GM12872 (cell line): Measurements from ENCODE around the gene PRDX1.

Source experiments
- CTCF ChIP-seq: IDR thresholded peaks from 3 replicates; pipeline ENCODE4 v1.5.1; 2011; ENCODE audit warnings: low read depth, mild to moderate bottlenecking, low read length, moderate library complexity; ENCODE audit not compliant: insufficient read depth

Gene PRDX1

GRCh38 chr1:45477646-45478045, 44.0 kb downstream of the PRDX1 start:
- no peak for TF ChIP-seq CTCF

GRCh38 chr1:45473302-45473701, 48.4 kb downstream of the PRDX1 start:
- no peak for TF ChIP-seq CTCF

GRCh38 chr1:45470306-45470798, 51.3 kb downstream of the PRDX1 start:
- TF ChIP-seq CTCF, result no peak

- TF ChIP-seq CTCF, result no peak
Measured at GRCh38 chr1:45465277-45465676, 56.4 kb downstream of the PRDX1 start.
